H9 (cell line): Measurements from ENCODE around the gene APCDD1L. TPM values are rescaled to one million over a fixed set of nuclear protein-coding genes. Genes with fewer than 3 reads are reported as not detected.
A peak's percentile ranks its signal among the peaks of the same experiment; 100 is the strongest.

Source experiments
- DNase-seq: peaks from one replicate; pipeline ENCODE4 v3.0.0-alpha.2; 2017
- H2AFZ ChIP-seq: one replicate; pipeline ENCODE4 v1.6.1; 2013; ENCODE audit warnings: mild to moderate bottlenecking, low read length, control low read depth, moderate library complexity
- H2AK5ac ChIP-seq: 2 replicates; pipeline ENCODE4 v1.6.1; 2013; ENCODE audit warnings: low read length, control low read depth, mixed read lengths; ENCODE audit not compliant: insufficient read length
- H2BK120ac ChIP-seq: one replicate; pipeline ENCODE4 v1.6.1; 2013; ENCODE audit warnings: low read depth, mild to moderate bottlenecking, low read length, control low read depth, inconsistent platforms; ENCODE audit not compliant: poor library complexity, severe bottlenecking
- H2BK12ac ChIP-seq: 2 replicates; pipeline ENCODE4 v1.6.1; 2013; ENCODE audit warnings: low read length, control low read depth, mixed read lengths, low read depth; ENCODE audit not compliant: insufficient read length
- H2BK15ac ChIP-seq: 2 replicates; pipeline ENCODE4 v1.6.1; 2013; ENCODE audit warnings: low read depth, low read length, control low read depth
- H2BK20ac ChIP-seq: one replicate; pipeline ENCODE4 v1.6.1; 2013; ENCODE audit warnings: low read depth, mild to moderate bottlenecking, low read length, control low read depth, inconsistent platforms; ENCODE audit not compliant: poor library complexity, severe bottlenecking
- H2BK5ac ChIP-seq: 2 replicates; pipeline ENCODE4 v1.6.1; 2013; ENCODE audit warnings: low read length, control low read depth, mixed read lengths; ENCODE audit not compliant: insufficient read length
- H3K14ac ChIP-seq: 2 replicates; pipeline ENCODE4 v1.6.1; 2013; ENCODE audit warnings: low read length, control low read depth; ENCODE audit not compliant: insufficient read depth
- H3K18ac ChIP-seq: 2 replicates; pipeline ENCODE4 v1.6.1; 2013; ENCODE audit warnings: low read depth, mild to moderate bottlenecking, mixed read lengths, low read length, control low read depth; ENCODE audit not compliant: insufficient read length
- H3K23ac ChIP-seq: 2 replicates; pipeline ENCODE4 v1.6.1; 2013; ENCODE audit warnings: low read length, control low read depth, mixed read lengths, low read depth; ENCODE audit not compliant: insufficient read length
- H3K23me2 ChIP-seq: 2 replicates; pipeline ENCODE4 v1.6.1; 2013; ENCODE audit warnings: low read depth, mild to moderate bottlenecking, mixed read lengths, low read length, control low read depth; ENCODE audit not compliant: insufficient read length, poor library complexity, severe bottlenecking
- H3K27ac ChIP-seq: 2 replicates; pipeline ENCODE4 v1.5.1; 2013; ENCODE audit warnings: low read length, control low read depth, mixed read lengths, low read depth; ENCODE audit not compliant: insufficient read length
- H3K27me3 ChIP-seq: 2 replicates; pipeline ENCODE4 v1.6.1; 2013; ENCODE audit warnings: low read length, control low read depth, inconsistent platforms; ENCODE audit not compliant: insufficient read depth
- H3K4ac ChIP-seq: 2 replicates; pipeline ENCODE4 v1.6.1; 2013; ENCODE audit warnings: low read depth, mild to moderate bottlenecking, control low read depth, inconsistent platforms, low read length, moderate library complexity
- H3K4me1 ChIP-seq: 2 replicates; pipeline ENCODE4 v1.6.1; 2013; ENCODE audit warnings: low read length, control low read depth, inconsistent platforms; ENCODE audit not compliant: insufficient read depth
- H3K4me2 ChIP-seq: 2 replicates; pipeline ENCODE4 v1.6.1; 2013; ENCODE audit warnings: low read length, control low read depth, mixed read lengths; ENCODE audit not compliant: insufficient read length, insufficient read depth
- H3K56ac ChIP-seq: 2 replicates; pipeline ENCODE4 v1.6.1; 2013; ENCODE audit warnings: low read depth, mild to moderate bottlenecking, mixed read lengths, low read length, control low read depth; ENCODE audit not compliant: insufficient read length
- H3K79me1 ChIP-seq: 2 replicates; pipeline ENCODE4 v1.6.1; 2013; ENCODE audit warnings: low read depth, mild to moderate bottlenecking, moderate library complexity, low read length, control low read depth, inconsistent platforms; ENCODE audit not compliant: insufficient read depth, poor library complexity, severe bottlenecking
- H3K79me2 ChIP-seq: 2 replicates; pipeline ENCODE4 v1.6.1; 2013; ENCODE audit warnings: low read length, control low read depth, inconsistent platforms; ENCODE audit not compliant: insufficient read depth
- H3K9ac ChIP-seq: 2 replicates; pipeline ENCODE4 v1.6.1; 2013; ENCODE audit warnings: low read length, control low read depth, mixed read lengths; ENCODE audit not compliant: insufficient read length; ENCODE audit errors: extremely low read depth
- H3K9me3 ChIP-seq: one replicate; pipeline ENCODE4 v1.6.1; 2013; ENCODE audit warnings: low read depth, low read length, inconsistent platforms; ENCODE audit not compliant: control insufficient read depth
- H3T11ph ChIP-seq: one replicate; pipeline ENCODE4 v1.6.1; 2013; ENCODE audit warnings: mild to moderate bottlenecking, low read length, control low read depth, inconsistent platforms
- H4K20me1 ChIP-seq: one replicate; pipeline ENCODE4 v1.6.1; 2013; ENCODE audit not compliant: control insufficient read depth, insufficient read length, insufficient read depth
- H4K5ac ChIP-seq: 2 replicates; pipeline ENCODE4 v1.6.1; 2013; ENCODE audit warnings: low read depth, mild to moderate bottlenecking, mixed read lengths, low read length, control low read depth; ENCODE audit not compliant: insufficient read length
- H4K8ac ChIP-seq: replicated peaks from 2 replicates; pipeline ENCODE4 v1.6.1; 2013; ENCODE audit warnings: low read length, control low read depth, mixed read lengths, low read depth; ENCODE audit not compliant: insufficient read length
- H4K91ac ChIP-seq: 2 replicates; pipeline ENCODE4 v1.6.1; 2013; ENCODE audit warnings: low read depth, mild to moderate bottlenecking, moderate library complexity, mixed read lengths, low read length, control low read depth; ENCODE audit not compliant: insufficient read length
- H3K27ac Mint-ChIP-seq, 3 experiments: 2 replicates in 2 of 3; 3 replicates in 1 of 3; pipeline ENCODE4 v1.8.0; 2020 to 2021; ENCODE audit warnings: mixed read lengths in 3 of 3, mild to moderate bottlenecking in 1 of 3, moderate library complexity in 1 of 3
- H3K27me3 Mint-ChIP-seq: 2 replicates; pipeline ENCODE4 v1.8.0; 2021; ENCODE audit warnings: low read depth, mild to moderate bottlenecking, moderate library complexity, mixed read lengths
- H3K36me3 Mint-ChIP-seq, 3 experiments: 2 replicates in 2 of 3; 3 replicates in 1 of 3; pipeline ENCODE4 v1.8.0; 2020 to 2021; ENCODE audit warnings: low read depth in 3 of 3, mixed read lengths in 3 of 3; ENCODE audit not compliant: insufficient read depth in 1 of 3
- H3K4me1 Mint-ChIP-seq, 2 experiments: 2 replicates each; pipeline ENCODE4 v1.8.0; 2020; ENCODE audit warnings: mixed read lengths in 2 of 2
- H3K4me3 Mint-ChIP-seq, 2 experiments: 2 replicates in 1 of 2; 3 replicates in 1 of 2; pipeline ENCODE4 v1.8.0; 2020 to 2021; ENCODE audit warnings: mild to moderate bottlenecking in 2 of 2, mixed read lengths in 2 of 2, moderate library complexity in 1 of 2
- H3K9me3 Mint-ChIP-seq, 2 experiments: 2 replicates in 1 of 2; 3 replicates in 1 of 2; pipeline ENCODE4 v1.8.0; 2020; ENCODE audit warnings: mild to moderate bottlenecking in 2 of 2, mixed read lengths in 2 of 2, moderate library complexity in 1 of 2
- WGBS: extraction: QIAGEN DNeasy Blood & Tissue Kit; methylation state at CpG from one replicate; pipeline ENCODE4 v1.1.7; 2013; ENCODE audit warnings: missing lambda C conversion rate, low lambda C conversion rate, mixed read lengths; ENCODE audit not compliant: insufficient read length; ENCODE audit errors: extremely low coverage; 5-methylcytosine and 5-hydroxymethylcytosine counted together
- total RNA-seq: library from RNA; stranded (reverse); gene quantifications from 2 replicates; pipeline ENCODE4 v1.2.1, GENCODE V29; 2021
- TF ChIP-seq, protein P1 (sequence below): fragments of 200-600 bp; sonication (generic); conservative IDR thresholded peaks from 3 replicates; pipeline ENCODE4 v1.8.0; 2021; ENCODE audit warnings: antibody characterized with exemption, mild to moderate bottlenecking

The APCDD1L gene
- total RNA-seq, 1 experiment from 2014 or later: 0.68 TPM

DNA sequence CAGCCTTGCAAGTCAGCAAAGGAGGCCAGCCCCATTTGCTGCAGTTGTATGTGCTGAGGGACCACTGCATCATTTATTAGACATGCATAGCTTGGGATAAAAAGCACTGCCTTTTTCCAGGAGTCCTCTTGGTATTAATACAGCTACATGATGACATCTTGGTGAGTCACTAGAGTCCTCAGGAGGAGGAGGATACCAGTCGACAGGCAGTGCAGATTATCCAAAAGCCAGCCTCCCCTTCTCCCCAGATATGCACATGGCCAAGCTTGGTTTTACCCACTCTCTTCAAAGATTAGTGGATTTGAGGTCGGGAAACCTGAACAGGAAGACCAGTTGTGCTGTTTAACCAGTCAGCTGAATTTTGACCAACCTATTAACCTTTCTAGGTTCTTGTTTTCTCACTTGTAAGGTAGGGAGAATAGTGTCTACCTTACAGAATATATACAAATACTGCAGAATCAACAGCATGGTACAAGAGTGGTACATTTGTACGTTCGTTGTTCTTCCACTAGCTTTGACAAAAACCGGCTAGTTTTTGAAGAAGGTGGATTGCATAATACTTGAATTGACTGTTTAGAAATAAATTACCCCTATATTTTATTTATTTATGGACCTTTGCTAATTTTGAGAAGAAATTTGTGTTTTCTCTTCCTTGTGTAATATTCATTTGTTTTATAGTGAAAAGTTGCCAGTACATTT lies 94.3 kb downstream of the APCDD1L start:
- H3K27ac ChIP-seq: no peak overlapping the region
- H3K4me1 ChIP-seq: peaks cover 5% of the 10 kb centered on the region; the same call in 1 of the 2 replicates

More for the DNA sequence above, 94.3 kb downstream of the APCDD1L start:
- Histone ChIP-seq H3K14ac (no peak overlapping the region), H3K23ac (no peak overlapping the region), H2AK5ac (no peak overlapping the region), H3K18ac (no peak overlapping the region), H4K8ac (no peak overlapping the region), H3K27me3 (no peaks in the 10 kb centered on the region), H3K23me2 (no peaks in the 10 kb centered on the region), H4K20me1 (no peaks in the 10 kb centered on the region), H3K4me2 (no peak overlapping the region), H3K4ac (no peak overlapping the region), H3K56ac (no peak overlapping the region), H2AFZ (no peak overlapping the region), H2BK5ac (no peak overlapping the region), H3T11ph (no peak overlapping the region), H3K79me2 (0 out of 2 replicates have a peak, but pooled peaks cover 2% of the 10 kb centered on the region), H2BK120ac (no peak overlapping the region), H3K79me1 (no peaks in the 10 kb centered on the region), H2BK12ac (no peak overlapping the region), H2BK15ac (no peak overlapping the region), H2BK20ac (no peak overlapping the region), H3K9me3 (no peaks in the 10 kb centered on the region), H4K91ac (no peak overlapping the region), H4K5ac (no peak overlapping the region), H3K9ac (no peak overlapping the region)
- H3K36me3 Mint-ChIP-seq: peaks cover 23 to 33% (median 27%) of the 10 kb centered on the region in 3 experiments
- H3K4me3 Mint-ChIP-seq: no peak overlapping the region
- DNase-seq: no peak
- no peaks in the 10 kb centered on the region for H3K27me3 Mint-ChIP-seq
- H3K27ac Mint-ChIP-seq: peak overlapping the region in 2 of 3 experiments; percentile 16 to 25; a peak in 2 of 7 replicates
- peaks cover 0 to 5% of the 10 kb centered on the region in 2 experiments; a peak in 3 of 5 replicates for H3K9me3 Mint-ChIP-seq
- WGBS: no CpG with 5 or more reads among the region's 5 CpGs
- TF ChIP-seq, protein P1, sequence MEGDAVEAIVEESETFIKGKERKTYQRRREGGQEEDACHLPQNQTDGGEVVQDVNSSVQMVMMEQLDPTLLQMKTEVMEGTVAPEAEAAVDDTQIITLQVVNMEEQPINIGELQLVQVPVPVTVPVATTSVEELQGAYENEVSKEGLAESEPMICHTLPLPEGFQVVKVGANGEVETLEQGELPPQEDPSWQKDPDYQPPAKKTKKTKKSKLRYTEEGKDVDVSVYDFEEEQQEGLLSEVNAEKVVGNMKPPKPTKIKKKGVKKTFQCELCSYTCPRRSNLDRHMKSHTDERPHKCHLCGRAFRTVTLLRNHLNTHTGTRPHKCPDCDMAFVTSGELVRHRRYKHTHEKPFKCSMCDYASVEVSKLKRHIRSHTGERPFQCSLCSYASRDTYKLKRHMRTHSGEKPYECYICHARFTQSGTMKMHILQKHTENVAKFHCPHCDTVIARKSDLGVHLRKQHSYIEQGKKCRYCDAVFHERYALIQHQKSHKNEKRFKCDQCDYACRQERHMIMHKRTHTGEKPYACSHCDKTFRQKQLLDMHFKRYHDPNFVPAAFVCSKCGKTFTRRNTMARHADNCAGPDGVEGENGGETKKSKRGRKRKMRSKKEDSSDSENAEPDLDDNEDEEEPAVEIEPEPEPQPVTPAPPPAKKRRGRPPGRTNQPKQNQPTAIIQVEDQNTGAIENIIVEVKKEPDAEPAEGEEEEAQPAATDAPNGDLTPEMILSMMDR: no peak
- peaks cover 68 to 73% of the 10 kb centered on the region in 2 experiments for H3K4me1 Mint-ChIP-seq
